ENCODE results near the gene UBE2E3.

Gene UBE2E3

DNA sequence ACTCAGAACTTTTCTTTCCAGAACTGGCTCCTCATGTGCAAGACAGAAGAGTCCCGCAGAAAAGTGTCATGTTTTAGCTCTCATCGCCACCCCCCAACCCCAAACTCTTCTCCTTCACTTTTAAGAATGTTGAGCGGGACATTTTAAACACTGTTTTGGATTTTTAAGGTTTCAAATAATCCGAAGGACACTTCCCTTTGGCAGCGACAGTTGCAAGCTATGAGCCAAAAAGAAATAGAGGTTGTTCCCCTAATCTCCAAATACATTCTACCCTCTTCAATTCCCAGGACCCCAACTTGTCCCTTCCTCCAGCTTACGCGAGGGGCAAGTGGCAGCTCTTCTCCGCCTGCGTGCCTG lies 678 bp upstream of the UBE2E3 start:
- no peak for DNase-seq

DNA sequence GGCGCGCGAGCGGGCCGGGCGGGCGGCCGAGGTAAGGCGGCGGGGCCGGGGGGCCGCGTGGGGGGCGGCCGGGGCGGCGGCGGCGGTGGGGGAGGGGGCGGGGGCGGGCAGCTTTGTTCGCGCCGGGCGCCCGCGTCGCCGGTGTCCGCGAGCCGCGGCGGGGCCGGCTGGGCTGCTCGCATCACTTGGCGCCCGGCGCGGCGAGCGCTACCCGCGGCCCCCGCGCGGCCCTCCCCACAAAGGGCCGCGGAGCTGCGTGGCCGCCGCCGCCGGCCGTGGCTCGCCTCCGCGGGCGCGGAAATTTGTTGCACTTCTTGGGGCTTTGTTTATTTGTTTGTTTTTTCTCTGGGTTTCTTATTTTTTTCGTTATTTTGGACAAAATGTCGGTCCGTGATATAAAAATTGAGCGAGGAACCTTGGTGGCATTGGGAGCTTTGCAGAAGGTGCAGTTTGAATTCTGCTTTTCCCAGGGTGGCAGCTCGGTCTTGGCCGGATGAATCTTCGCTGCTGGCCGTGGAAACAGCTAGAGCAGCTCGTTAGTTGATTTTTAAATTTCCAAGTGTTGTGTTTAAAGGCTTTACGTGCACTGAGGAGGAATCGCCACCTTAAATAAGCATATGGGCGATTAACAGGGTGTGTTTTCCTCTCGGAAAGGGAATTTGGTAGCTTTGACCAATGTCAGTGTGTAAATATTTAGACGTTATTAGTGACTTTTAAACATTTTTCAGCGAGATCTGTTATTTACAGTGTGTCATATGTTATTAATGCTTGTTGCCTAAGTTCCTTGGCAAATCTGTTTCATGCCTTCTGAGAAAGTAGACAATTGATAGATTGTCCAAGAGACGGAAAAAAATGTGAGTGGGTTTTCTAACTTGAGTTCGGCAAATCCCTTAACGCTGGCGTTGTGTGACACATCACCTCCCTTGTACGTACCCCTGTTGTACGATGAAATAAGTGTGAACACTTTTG lies 822 bp downstream of the UBE2E3 start:
- DNase-seq, result peak; percentile 35

DNA sequence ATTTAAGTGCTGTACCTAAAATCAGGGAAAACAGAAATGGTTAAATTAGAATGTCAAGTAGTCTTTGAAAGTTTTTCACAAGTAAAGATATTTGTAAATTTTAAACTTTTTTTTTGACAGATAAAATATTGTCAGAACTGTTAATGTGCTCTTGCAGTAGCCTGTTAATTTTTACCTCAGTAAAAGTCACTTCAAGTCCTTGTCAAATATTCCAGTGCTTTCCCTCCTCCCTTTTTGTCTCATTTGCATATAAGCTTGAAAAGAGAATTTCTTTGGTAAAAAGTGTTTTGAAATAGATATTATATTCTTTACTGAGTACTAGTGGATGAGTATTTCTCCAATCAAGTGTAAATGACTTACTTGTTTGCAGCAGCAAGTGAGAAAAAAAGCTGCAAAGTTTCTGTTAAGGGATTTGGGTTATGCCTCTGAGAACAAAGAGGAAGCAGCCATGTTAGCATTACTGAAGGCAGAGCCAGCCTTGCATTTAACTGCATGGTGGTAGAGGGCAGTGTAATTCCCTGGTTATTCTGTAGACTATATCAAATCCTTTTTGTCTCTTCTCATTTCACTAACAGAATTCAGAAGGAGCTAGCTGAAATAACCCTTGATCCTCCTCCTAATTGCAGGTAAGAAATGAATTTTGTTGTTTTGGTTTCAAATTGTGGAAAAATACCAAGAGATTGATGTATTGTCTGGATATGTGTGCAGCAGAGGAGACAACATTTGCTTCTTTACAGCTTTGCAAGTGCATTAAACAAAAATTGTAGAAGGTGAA lies 3.2 kb downstream of the UBE2E3 start:
- peak; percentile 56 for DNase-seq

DNA sequence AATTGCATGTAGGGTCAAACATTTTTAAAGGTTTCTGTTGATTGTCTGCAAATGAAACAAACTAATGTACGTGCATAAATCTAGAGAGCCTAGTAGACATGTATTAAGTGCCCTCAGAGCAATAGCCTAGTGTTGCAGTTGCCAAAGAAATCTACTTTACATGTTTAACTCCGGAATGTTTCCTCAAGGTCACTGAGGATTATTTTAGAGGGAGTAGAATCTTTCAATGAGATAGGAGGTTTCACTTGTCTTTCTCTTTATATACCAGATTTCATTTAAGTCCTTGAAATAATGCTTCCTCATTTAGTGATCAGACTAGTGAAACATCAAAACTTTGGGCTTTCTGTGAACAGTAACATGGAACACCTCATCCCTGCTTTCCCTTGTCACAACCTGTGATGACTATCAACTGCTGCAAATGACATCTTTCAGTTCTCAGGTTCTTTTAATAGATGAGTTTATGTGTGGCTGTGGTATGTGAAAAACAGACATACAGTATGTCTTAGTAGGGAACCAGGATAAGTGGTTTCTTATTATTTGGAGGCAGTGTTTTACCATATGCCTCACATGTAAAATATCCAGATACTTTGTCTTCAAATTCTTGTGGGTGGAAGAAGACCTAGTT lies 5.5 kb downstream of the UBE2E3 start:
- no peak for DNase-seq

DNA sequence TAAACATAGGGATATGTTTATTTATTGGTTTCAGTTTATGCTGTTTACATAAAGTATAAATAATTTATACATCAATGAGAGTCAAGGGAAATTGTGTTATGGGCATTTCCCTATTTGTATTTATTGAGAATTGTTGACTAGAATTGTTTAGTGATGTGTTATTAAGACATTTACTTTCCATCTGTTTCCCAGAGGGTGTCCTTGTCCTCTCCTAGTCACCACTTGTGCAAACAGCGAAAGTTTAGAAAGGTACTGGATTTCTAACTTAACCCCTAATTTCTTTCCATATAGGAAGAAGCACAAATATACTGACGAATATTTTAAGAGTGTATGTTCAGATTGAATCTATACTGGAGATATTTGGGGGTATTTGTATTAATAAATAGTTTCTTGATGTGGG lies 6.7 kb downstream of the UBE2E3 start:
- no peak for DNase-seq

DNA sequence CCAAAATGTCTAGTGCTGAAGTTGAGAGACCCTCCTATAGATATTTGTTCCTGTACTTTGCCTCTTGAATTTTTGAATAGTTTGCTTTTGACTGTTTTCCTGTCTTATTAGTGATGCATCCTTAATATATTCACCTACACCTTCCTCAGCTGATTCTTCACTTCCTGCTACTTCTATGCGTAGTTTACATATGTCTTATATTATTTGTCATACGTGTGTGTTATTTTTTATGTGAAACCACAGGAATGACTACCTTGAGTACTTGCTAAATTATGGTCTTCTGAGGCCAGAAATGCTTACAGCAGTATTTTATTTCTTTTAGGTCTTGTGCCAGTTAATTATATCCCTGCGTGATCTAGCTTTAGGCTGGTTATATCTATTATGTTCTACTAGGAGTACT lies 9.9 kb downstream of the UBE2E3 start:
- DNase-seq, result peak; percentile 32

DNA sequence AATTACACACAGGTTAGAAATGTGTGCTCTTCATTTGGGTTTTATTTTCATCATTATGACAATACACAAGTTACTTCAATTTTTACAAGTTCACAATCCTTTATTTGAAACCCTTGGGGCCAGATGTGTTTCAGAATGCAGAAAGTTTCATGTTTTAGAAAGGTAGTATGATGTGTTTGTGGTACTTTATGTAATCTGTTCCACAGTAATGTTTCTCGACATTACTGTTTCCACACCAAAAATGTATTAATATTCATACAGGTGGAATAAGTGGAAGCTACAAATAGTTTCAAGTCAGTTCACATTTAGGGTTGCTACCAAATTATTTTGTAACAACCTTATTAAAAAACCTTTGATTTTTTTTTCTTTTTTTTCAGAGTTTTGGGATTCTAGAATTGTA lies 10.4 kb downstream of the UBE2E3 start:
- no peak for DNase-seq

DNA sequence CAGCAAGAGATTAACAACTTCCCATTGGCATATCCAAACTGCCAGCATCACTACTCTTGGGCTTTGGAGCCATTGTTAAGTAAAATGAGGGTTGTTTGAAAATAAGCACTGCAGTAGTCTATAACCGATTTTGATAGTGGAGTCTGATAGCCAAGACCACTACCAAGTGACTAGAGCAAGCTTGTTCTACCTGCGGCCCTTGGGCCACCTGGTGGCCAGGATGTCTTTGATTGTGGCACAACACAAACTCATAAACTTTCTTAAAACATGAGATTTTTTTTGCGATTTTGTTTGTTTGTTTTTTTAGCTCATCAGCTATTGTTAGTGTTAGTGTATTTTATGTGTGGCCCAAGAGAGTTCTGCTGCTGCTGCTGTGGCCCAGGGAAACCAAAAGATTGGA lies 11.0 kb downstream of the UBE2E3 start:
- no peak for DNase-seq

DNA sequence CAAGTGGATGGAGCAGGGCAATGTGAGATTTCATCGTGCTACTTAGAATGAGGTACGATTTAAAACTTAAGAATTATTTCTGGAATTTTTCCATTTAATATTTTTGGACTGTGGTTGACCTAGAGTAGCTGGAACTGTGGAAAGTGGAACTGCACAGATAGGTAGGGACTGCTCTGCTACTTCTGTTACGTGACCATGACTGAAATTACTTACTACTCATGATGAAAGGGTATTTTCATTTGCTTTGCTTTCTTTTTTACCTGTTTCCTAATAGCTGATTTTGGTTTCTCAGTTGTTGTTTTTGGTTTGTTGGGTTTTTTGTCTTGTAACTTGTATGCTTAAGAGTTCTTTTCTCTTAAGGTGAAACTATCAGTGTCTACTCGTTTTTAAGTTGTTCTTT lies 11.4 kb downstream of the UBE2E3 start:
- DNase-seq, result no peak

DNA sequence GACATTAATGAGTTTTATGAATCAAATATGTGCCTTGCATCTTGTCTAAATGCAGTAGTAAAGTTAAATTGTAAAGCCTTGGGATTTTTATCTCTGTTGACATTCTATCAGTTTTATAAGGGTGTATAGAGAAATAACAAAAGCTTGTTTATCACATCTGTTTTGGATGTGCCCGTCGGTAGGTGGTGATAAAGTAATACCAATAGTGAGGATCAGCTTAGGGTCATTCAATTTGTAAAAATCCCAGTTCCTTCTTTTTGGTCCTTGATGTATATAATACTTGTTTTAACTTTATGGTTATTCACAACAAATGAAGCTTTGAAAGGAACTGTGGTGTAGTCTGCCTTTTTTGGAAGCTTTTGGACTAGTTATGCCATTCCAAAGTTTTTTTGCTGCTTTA lies 12.6 kb downstream of the UBE2E3 start:
- no peak for DNase-seq

DNA sequence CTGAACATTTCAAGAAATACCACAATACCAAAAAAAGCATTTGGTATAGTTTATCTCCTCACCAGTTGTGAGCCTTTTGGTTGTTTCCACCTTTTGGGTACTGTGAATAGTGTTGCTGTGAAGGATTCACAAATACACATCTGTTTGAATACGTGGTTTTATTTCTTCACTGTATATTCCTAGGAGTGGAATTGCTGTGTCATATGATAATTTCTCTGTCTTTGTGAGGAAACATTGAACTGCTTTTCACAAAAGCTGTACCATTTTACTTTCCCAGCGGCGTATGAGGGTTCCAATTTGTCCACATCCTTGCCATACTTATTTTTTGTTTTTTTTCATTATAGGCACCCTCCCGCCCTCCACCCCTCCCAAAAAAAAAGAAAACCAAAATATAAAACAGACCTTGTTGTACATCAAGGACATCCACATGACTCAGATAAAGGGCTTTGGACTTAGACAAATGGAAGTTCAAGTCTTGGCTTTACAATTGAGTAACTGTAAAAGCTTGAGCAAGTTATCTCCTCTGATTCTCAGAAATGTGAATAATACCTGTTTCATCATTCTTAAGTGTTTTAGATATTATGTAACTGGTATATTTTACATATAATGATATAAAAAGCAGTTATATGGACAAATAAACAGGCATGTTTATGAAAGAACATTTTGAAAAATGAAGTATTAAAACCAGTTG lies 19.0 kb downstream of the UBE2E3 start:
- DNase-seq, result no peak

DNA sequence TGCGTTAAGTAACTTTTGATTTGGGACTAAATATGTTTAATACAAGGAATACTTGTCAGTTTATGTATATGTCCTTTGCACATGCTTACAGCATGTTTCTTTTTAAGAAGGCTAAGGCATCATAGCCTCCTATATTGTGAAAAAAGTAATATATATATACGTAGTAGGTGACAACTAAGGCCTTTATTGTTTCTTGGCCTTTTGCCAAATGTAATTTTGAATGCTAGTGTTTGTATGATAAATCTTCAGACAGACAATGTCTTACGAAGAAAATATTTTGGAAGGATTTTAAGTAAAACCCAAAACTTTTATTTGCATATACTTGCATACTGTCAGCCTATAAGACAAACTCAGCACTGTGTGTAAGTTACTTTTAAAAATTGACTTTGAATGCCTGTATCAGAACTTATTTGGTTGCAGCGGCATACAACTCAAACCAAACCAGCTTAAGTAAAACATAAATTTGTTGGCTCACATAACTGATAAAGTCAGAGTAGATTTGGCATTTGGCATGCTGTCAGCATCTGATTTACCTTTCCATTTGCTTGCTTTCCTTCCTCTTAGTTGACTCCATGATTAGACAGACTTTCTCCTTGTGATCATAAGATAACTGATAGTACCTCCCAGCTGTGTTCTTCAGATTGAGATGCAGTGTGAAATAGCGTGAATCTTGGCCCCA lies 24.4 kb downstream of the UBE2E3 start:
- no peak for DNase-seq

DNA sequence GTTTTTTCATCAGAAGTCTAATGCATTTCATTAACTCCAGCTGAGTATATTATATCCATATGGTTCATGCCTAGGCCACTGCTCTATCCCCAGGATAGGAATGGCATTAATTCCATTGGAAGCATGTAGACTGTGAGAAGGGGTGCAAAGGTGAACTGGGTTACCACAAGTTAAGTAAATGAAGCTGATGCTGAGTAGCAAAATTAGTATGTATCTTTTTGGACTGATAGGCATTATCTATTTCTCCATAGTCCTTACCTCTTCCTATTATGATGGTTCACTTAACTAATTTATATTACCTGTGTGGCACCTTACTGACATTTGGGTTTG lies 24.9 kb downstream of the UBE2E3 start:
- no peak for DNase-seq

DNA sequence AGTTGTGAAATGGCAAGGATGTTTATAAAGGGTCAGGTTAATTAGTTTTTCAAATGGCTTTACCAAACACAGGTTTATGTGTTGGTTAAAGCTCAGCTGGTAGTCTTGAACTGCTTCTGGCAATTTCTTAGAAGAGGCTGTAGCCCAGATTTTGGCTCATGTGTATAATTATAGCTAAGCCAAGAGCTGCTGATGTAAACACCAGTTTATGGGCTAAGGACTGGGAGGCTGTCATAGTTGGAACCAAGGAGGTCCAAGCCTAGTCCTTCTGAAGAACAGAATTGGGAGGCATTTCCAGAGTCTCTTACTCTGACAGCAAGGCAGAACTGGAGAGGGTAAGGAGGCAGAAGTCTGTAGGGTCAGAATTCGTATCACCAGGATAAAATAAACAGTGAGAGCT lies 25.4 kb downstream of the UBE2E3 start:
- DNase-seq, result no peak

DNA sequence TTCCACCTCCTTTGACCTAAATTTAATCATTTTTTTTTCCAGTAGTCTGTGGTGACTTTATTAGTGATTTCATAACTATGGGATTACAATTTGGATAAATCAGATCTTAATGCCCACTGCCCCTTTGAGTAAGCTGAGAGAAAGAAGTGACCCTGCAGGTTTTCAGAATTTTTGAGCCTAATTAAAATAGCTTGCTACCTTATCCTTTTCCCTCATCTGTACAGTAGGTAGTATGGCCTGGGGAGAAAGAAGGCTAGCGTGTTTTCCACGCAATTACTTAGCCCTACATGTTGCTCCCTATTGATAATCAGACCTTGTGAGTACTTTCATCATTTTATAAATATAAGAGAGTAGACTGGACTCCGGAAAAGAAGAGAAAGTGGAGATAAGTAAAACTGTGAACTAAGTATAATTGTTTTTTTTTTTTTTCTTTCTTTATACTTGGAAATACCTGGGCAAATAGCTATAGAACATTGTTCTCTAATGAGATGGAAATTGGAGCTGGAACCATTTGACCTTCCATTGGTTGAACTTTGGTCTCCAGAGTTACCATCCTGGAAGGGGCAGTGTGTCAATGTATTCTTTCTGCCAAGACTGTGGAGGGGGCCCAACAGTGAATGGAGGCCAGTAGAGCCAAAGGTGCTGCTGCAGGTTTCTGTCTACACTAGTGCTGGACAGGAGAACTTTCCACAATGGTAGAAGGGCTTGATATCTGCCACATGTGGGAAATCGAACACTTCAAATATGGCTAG lies 26.9 kb downstream of the UBE2E3 start:
- no peak for DNase-seq

DNA sequence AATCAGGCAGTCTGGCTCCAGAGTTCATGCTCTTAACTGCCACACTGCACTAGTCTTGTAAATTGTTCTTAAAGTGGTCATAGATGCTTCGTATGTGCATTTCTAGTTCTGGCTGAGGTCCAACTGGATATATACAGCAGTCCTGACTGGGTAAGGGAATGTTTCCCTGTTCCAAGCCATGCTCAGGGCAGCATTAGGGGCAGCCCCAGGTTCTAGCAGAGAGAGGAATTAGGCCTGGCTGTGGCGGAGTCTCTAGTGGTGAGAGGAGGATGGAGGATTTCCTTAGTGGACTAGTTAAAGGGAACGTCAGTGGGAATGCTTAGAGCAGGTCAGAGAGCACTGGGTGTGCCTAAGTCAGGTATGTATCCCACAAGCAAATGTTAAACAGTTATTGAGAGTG lies 28.0 kb downstream of the UBE2E3 start:
- peak; percentile 29 for DNase-seq

DNA sequence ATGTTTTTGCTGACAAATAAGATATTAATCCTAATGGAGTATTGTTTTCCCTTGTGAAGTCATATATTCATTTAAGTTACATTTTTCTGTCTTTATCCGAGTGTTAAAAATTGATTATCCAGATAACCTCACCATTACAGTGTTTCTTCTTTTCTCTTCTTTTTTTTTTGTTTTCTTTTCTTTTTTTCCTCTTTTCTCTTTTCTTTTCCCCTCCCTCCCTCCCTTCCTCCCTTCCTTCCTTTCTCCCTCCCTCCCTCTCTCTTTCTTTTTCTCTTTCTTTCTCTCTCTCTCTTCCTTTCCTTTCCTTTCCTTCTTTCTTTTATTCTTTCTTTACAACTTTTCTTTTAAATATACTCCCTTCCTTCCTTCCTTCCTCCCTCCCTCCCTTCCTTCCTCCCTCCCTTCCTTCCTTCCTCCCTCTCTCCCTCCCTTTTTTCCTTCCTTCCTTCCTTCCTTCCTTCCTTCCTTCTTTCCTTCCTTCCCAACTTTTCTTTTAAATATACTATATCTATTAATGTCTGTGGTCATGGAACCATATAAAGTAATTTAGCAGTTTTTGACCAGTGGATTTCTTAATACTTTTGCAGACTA lies 40.9 kb downstream of the UBE2E3 start:
- no peak for DNase-seq

DNA sequence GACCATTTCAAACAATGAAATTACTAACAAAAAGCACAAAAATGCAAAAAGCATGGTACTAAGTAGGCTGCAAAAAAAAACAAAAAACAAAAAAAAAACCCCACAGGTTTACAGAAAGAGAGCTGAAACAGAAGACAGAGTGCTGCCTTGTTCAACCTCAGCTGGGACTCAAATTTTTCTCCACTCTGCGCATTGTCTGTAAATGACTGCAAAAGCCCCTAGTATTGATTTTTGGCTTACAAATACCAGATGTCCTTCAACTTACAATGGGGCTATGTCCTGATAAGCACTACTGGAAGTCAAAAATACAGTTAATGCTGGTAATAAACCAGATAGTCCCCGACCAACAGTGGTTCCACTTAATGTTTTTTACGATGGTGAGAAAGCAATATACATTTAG lies 42.2 kb downstream of the UBE2E3 start:
- DNase-seq, result no peak

DNA sequence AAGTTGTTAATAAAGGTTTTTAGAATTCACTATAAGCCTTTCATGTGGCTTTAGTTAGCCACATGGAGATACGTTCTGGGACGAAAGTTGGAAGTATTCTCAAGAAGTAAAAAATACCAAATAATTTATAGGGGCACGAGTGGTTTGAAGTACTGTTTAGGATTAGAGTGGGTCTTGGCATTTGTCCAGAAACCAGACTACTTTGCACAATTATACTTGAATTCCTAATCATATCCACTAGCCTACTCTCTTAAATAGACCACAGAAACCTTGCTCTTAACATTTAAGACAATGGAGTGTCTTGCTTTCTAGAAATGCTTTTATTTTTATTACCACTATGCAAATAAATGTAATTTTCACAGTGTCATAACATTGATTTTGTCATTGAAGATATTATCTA lies 44.6 kb downstream of the UBE2E3 start:
- peak; percentile 11 for DNase-seq

DNA sequence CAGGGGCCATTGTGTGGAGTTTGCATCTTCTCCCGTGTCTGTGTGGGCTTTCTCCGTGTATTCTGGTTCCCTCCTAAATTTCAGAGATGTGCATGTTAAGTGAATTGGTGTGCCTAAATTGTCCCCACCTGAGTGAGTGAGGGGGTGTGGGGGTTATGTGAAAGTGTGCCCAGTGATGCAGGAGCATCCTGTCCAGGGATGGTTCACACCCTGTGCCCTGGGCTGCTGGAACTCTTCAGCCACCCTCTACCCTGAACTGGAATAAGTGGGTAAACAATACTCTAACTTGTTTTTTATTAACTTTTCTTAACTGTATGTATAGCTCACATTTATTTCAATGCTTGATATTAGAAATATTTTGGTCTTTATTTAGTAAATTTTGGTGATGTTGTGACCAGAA lies 56.0 kb downstream of the UBE2E3 start:
- no peak for DNase-seq

DNA sequence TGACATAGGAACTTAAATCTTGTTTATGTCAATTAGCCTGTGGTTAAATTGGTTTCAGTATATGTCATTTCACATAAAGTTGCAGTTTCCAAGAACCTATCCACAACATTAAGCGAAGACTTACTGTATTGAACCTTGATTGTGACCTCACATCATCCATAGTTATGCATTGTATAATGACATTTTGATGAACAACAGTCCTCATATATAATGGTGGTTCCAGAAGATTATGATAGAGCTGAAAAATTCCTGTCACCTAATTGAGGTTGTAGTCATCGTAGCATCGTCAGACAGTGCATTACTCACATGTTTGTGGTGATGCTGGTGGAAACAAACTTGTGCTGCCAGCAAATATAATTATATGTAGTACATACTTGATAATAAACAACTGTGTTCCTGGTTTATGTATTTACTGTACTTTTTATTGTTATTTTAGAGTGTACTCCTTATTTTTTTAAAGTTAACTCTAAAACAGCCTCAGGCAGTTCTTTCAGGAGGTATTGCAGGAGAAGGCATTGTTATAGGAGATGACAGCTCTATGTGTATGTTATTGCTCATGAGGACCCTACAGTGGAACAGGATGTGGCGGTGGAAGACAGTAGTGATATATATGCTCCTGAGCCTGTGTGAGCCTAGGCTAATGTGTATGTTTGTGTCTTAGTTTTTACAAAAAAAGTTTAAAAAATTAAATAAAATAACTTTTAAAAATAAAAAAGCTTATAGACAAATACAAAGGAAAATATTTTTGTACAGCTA lies 56.6 kb downstream of the UBE2E3 start:
- peak; percentile 85 for DNase-seq
